Neural cell (in vitro differentiated cells): Measurements from ENCODE around the gene TULP1. TPM values are rescaled to one million over a fixed set of nuclear protein-coding genes. Genes with fewer than 3 reads are reported as not detected.

Experiments used
- H2AFZ ChIP-seq: fragments of 200-600, 300-800 bp; sonication (generic), shearing (Covaris generic); 2 replicates; pipeline ENCODE4 v1.6.0; 2014; ENCODE audit warnings: low read depth, mild to moderate bottlenecking, antibody characterized with exemption, low read length, moderate library complexity
- H3F3A ChIP-seq: fragments of 200-600 bp; shearing (Covaris generic); 2 replicates; pipeline ENCODE4 v1.6.1; 2016; ENCODE audit warnings: mild to moderate bottlenecking, moderate library complexity, mixed read lengths, antibody characterized with exemption, low read length; ENCODE audit not compliant: insufficient read depth, poor library complexity, severe bottlenecking
- H3K27ac ChIP-seq: fragments of 200-600, 300-800 bp; sonication (generic), shearing (Covaris generic); 2 replicates; pipeline ENCODE4 v1.5.1; 2014; ENCODE audit warnings: mild to moderate bottlenecking, low read length, moderate library complexity
- H3K27me3 ChIP-seq: fragments of 300-800, 200-600 bp; sonication (generic), shearing (Covaris generic); 2 replicates; pipeline ENCODE4 v1.6.0; 2014; ENCODE audit warnings: mild to moderate bottlenecking, low read depth, low read length, moderate library complexity; ENCODE audit not compliant: insufficient read depth
- H3K36me3 ChIP-seq: fragments of 300-800, 200-600 bp; sonication (generic), shearing (Covaris generic); 2 replicates; pipeline ENCODE4 v1.5.1; 2014; ENCODE audit warnings: mild to moderate bottlenecking, antibody characterized with exemption, low read length, moderate library complexity; ENCODE audit not compliant: insufficient read depth
- H3K4me2 ChIP-seq: fragments of 300-800, 200-600 bp; sonication (generic), shearing (Covaris generic); 2 replicates; pipeline ENCODE4 v1.6.0; 2014; ENCODE audit warnings: mild to moderate bottlenecking, low read length
- H3K4me3 ChIP-seq: fragments of 300-800, 200-600 bp; sonication (generic), shearing (Covaris generic); 2 replicates; pipeline ENCODE4 v1.5.1; 2014; ENCODE audit warnings: mild to moderate bottlenecking, low read length, moderate library complexity
- H3K79me2 ChIP-seq: fragments of 200-600 bp; shearing (Covaris generic); replicated peaks from 2 replicates; pipeline ENCODE4 v1.6.0; 2014; ENCODE audit warnings: mild to moderate bottlenecking, low read length, moderate library complexity; ENCODE audit not compliant: insufficient read depth
- H3K9ac ChIP-seq: fragments of 300-800, 200-600 bp; sonication (generic), shearing (Covaris generic); 2 replicates; pipeline ENCODE4 v1.6.1; 2016; ENCODE audit warnings: mild to moderate bottlenecking, low read length, mixed read lengths
- H3K9me2 ChIP-seq: fragments of 200-600 bp; shearing (Covaris generic); 2 replicates; pipeline ENCODE4 v1.6.1; 2016; ENCODE audit warnings: mild to moderate bottlenecking, low read length, mixed read lengths; ENCODE audit not compliant: insufficient read depth
- H3K9me3 ChIP-seq: fragments of 200-600, 300-800 bp; sonication (generic), shearing (Covaris generic); 2 replicates; pipeline ENCODE4 v1.6.1; 2016; ENCODE audit warnings: mild to moderate bottlenecking, mixed run types, low read length, moderate library complexity, mixed read lengths
- H4K20me1 ChIP-seq: fragments of 200-600 bp; shearing (Covaris generic); 2 replicates; pipeline ENCODE4 v1.6.1; 2016; ENCODE audit warnings: mild to moderate bottlenecking, mixed run types; ENCODE audit not compliant: insufficient read depth
- CTCF ChIP-seq: fragments of 450-650 bp; IDR thresholded peaks from 2 replicates; pipeline ENCODE4 v1.5.1; 2014; ENCODE audit warnings: antibody characterized with exemption, mild to moderate bottlenecking, moderate library complexity; ENCODE audit not compliant: poor library complexity, severe bottlenecking
- EP300 ChIP-seq: fragments of 450-650 bp; conservative IDR thresholded peaks from 2 replicates; pipeline ENCODE4 v1.6.1; 2014; ENCODE audit warnings: antibody characterized with exemption, mild to moderate bottlenecking, moderate library complexity; ENCODE audit not compliant: poor library complexity, severe bottlenecking
- EZH2 ChIP-seq: fragments of 200-600, 300-800 bp; shearing (Covaris generic), sonication (generic); IDR thresholded peaks from 2 replicates; pipeline ENCODE4 v1.6.1; 2014; ENCODE audit warnings: antibody characterized with exemption, low read length, borderline replicate concordance, mild to moderate bottlenecking; ENCODE audit not compliant: insufficient read depth, poor library complexity, severe bottlenecking
- MXI1 ChIP-seq: fragments of 450-650 bp; conservative IDR thresholded peaks from 2 replicates; pipeline ENCODE4 v1.6.1; 2014; ENCODE audit warnings: antibody characterized with exemption, mild to moderate bottlenecking; ENCODE audit not compliant: poor library complexity, severe bottlenecking
- POLR2AphosphoS5 ChIP-seq: IDR thresholded peaks from 2 replicates; pipeline ENCODE4 v1.6.1; 2012
- RAD21 ChIP-seq: fragments of 450-650 bp; conservative IDR thresholded peaks from 2 replicates; pipeline ENCODE4 v1.6.1; 2014; ENCODE audit warnings: antibody characterized with exemption, mild to moderate bottlenecking, moderate library complexity
- SMC3 ChIP-seq: fragments of 450-650 bp; conservative IDR thresholded peaks from 2 replicates; pipeline ENCODE4 v1.6.1; 2014; ENCODE audit warnings: antibody characterized with exemption, mild to moderate bottlenecking, moderate library complexity; ENCODE audit not compliant: poor library complexity
- TAF1 ChIP-seq: IDR thresholded peaks from 2 replicates; pipeline ENCODE4 v1.6.1; 2012; ENCODE audit warnings: low read depth
- polyA plus RNA-seq: library from polyadenylated mRNA; depleted of rRNA; stranded (reverse); fragments of >200 nt; gene quantifications from 2 replicates; pipeline ENCODE4 v1.2.3, GENCODE V29; 2014
- TF ChIP-seq, protein P1 (sequence below): IDR thresholded peaks from 2 replicates; pipeline ENCODE4 v1.6.1; 2012; ENCODE audit warnings: borderline replicate concordance

TULP1 gene
- polyA plus RNA-seq, 1 donor from 2014 or later: not detected

- no peaks in the 10 kb centered on the region for H3K27me3 ChIP-seq
- no peak overlapping the region for H3K4me3 ChIP-seq
- no peak overlapping the region for H3K9ac ChIP-seq
- no peaks in the 10 kb centered on the region for H4K20me1 ChIP-seq
- no peaks in the 10 kb centered on the region for H3K79me2 ChIP-seq
- H3K9me3 ChIP-seq: no peaks in the 10 kb centered on the region
- H3K27ac ChIP-seq: no peak overlapping the region
- H3F3A ChIP-seq: no peaks in the 10 kb centered on the region
- H2AFZ ChIP-seq: no peak overlapping the region
- no peak overlapping the region for H3K4me2 ChIP-seq
- no peaks in the 10 kb centered on the region for H3K36me3 ChIP-seq
- H3K9me2 ChIP-seq: no peaks in the 10 kb centered on the region
- no peak for TF ChIP-seq EZH2
These were observed 21.9 kb upstream of the TULP1 start for GRCh38 chr6:35534407-35535170.

GRCh38 chr6:35533981-35534380 lies 21.3 kb upstream of the TULP1 start:
- H3K9me3 ChIP-seq: no peaks in the 10 kb centered on the region
- no peak overlapping the region for H3K27ac ChIP-seq
- TF ChIP-seq CTCF (no peak), SMC3 (no peak), EZH2 (no peak), POLR2AphosphoS5 (no peak), EP300 (no peak), TAF1 (no peak), RAD21 (no peak), MXI1 (no peak)
- TF ChIP-seq, protein P1, sequence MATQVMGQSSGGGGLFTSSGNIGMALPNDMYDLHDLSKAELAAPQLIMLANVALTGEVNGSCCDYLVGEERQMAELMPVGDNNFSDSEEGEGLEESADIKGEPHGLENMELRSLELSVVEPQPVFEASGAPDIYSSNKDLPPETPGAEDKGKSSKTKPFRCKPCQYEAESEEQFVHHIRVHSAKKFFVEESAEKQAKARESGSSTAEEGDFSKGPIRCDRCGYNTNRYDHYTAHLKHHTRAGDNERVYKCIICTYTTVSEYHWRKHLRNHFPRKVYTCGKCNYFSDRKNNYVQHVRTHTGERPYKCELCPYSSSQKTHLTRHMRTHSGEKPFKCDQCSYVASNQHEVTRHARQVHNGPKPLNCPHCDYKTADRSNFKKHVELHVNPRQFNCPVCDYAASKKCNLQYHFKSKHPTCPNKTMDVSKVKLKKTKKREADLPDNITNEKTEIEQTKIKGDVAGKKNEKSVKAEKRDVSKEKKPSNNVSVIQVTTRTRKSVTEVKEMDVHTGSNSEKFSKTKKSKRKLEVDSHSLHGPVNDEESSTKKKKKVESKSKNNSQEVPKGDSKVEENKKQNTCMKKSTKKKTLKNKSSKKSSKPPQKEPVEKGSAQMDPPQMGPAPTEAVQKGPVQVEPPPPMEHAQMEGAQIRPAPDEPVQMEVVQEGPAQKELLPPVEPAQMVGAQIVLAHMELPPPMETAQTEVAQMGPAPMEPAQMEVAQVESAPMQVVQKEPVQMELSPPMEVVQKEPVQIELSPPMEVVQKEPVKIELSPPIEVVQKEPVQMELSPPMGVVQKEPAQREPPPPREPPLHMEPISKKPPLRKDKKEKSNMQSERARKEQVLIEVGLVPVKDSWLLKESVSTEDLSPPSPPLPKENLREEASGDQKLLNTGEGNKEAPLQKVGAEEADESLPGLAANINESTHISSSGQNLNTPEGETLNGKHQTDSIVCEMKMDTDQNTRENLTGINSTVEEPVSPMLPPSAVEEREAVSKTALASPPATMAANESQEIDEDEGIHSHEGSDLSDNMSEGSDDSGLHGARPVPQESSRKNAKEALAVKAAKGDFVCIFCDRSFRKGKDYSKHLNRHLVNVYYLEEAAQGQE: no peak
- no peaks in the 10 kb centered on the region for H3F3A ChIP-seq
- H3K36me3 ChIP-seq: no peaks in the 10 kb centered on the region
- no peak overlapping the region for H3K4me3 ChIP-seq
- H3K4me2 ChIP-seq: no peak overlapping the region
- H3K27me3 ChIP-seq: no peaks in the 10 kb centered on the region
- H2AFZ ChIP-seq: no peak overlapping the region
- H3K9me2 ChIP-seq: no peaks in the 10 kb centered on the region
- no peak overlapping the region for H3K9ac ChIP-seq
- H4K20me1 ChIP-seq: no peaks in the 10 kb centered on the region
- no peaks in the 10 kb centered on the region for H3K79me2 ChIP-seq
